ENCODE measurements around the gene SNX1.
"Not testable (repeated sequence)": the region's sequence is repeated elsewhere in the genome, so short reads cannot be mapped to it uniquely, and the experiment has no call there.

The SNX1 gene

GRCh38 chr15:64117759-64118487 is 22.1 kb downstream of the SNX1 start:
- Histone ChIP-seq H3K27ac (ENCODE audit: poor library complexity, severe bottlenecking) (no peak overlapping the region), H3K36me3 (ENCODE audit: low read depth) (peaks cover 96% of the 10 kb centered on the region), H3K4me1 (ENCODE audit: insufficient read depth, poor library complexity, severe bottlenecking) (no peaks in the 10 kb centered on the region), H3K4me3 (ENCODE audit: severe bottlenecking) (no peak overlapping the region), H3K9me3 (ENCODE audit: severe bottlenecking) (no peaks in the 10 kb centered on the region), H3K27me3 (ENCODE audit: insufficient read depth, poor library complexity, severe bottlenecking) (no peaks in the 10 kb centered on the region)
- DNase-seq (ENCODE audit: low spot score), result no peak
- no peak for ATAC-seq (ENCODE audit: low read depth)
- no peak for TF ChIP-seq CTCF (IDR thresholded peaks at IDR 0.05; ENCODE audit: poor library complexity, severe bottlenecking)

DNA sequence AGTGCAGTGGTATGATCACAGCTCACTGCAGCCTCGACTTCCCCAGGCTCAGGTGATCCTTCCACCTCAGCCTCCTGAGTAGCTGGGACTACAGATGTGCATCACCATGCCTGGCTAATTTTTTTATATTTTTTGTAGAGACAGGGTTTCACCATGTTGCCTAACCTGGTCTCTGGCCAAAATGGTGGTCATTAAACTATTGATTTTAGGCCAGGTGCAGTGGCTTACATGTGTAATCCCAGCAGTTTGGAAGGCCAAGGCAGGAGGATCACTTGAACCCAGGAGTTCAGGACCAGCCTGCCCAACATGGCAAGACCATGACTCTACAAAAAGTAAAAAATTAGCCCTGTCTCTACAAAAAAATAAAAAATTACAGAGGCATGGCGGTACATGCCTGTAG is 24.5 kb downstream of the SNX1 start:
- not testable (repeated sequence) for H3K27ac ChIP-seq (ENCODE audit: poor library complexity, severe bottlenecking); H3K9me3 ChIP-seq (ENCODE audit: severe bottlenecking); H3K27me3 ChIP-seq (ENCODE audit: insufficient read depth, poor library complexity, severe bottlenecking); ATAC-seq (ENCODE audit: low read depth); DNase-seq (ENCODE audit: low spot score); H3K4me1 ChIP-seq (ENCODE audit: insufficient read depth, poor library complexity, severe bottlenecking); H3K4me3 ChIP-seq (ENCODE audit: severe bottlenecking)
- H3K36me3 ChIP-seq (ENCODE audit: low read depth), result peaks cover 82% of the 10 kb centered on the region

DNA sequence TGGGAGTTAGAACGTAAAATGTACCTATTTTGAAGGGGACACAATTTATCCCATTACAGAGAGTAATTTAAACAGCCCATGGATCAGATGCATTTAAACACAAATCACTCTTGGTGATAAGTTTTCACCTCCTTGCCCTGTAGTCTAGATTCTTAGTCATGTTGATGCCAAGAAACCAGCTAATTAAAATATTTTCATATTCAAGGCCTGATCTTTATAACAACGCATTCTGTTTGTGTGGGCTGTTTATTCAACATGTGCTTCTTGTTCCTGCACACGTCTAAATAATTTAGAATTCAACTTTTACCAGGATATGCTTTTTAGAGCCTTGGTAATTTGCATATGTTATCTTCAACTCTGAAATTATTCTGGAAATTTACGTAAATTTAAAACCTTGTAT is 25.8 kb downstream of the SNX1 start:
- no peak overlapping the region for H3K27ac ChIP-seq (ENCODE audit: poor library complexity, severe bottlenecking)
- H3K4me1 ChIP-seq (ENCODE audit: insufficient read depth, poor library complexity, severe bottlenecking), result no peaks in the 10 kb centered on the region
- no peaks in the 10 kb centered on the region for H3K27me3 ChIP-seq (ENCODE audit: insufficient read depth, poor library complexity, severe bottlenecking)
- H3K36me3 ChIP-seq (ENCODE audit: low read depth), result peaks cover 80% of the 10 kb centered on the region
- TF ChIP-seq CTCF (IDR thresholded peaks at IDR 0.05; ENCODE audit: poor library complexity, severe bottlenecking), result no peak
- no peaks in the 10 kb centered on the region for H3K9me3 ChIP-seq (ENCODE audit: severe bottlenecking)
- H3K4me3 ChIP-seq (ENCODE audit: severe bottlenecking), result no peak overlapping the region
- ATAC-seq (ENCODE audit: low read depth), result no peak
- no peak for DNase-seq (ENCODE audit: low spot score)

- Histone ChIP-seq H3K27ac (ENCODE audit: poor library complexity, severe bottlenecking) (no peak overlapping the region), H3K9me3 (ENCODE audit: severe bottlenecking) (no peaks in the 10 kb centered on the region), H3K4me1 (ENCODE audit: insufficient read depth, poor library complexity, severe bottlenecking) (no peaks in the 10 kb centered on the region), H3K27me3 (ENCODE audit: insufficient read depth, poor library complexity, severe bottlenecking) (no peaks in the 10 kb centered on the region), H3K4me3 (ENCODE audit: severe bottlenecking) (no peak overlapping the region), H3K36me3 (ENCODE audit: low read depth) (peaks cover 80% of the 10 kb centered on the region)
- DNase-seq (ENCODE audit: low spot score), result no peak
- no peak for TF ChIP-seq CTCF (IDR thresholded peaks at IDR 0.05; ENCODE audit: poor library complexity, severe bottlenecking)
- ATAC-seq (ENCODE audit: low read depth), result no peak
Measured at GRCh38 chr15:64122444-64122843, 26.7 kb downstream of the SNX1 start.

DNA sequence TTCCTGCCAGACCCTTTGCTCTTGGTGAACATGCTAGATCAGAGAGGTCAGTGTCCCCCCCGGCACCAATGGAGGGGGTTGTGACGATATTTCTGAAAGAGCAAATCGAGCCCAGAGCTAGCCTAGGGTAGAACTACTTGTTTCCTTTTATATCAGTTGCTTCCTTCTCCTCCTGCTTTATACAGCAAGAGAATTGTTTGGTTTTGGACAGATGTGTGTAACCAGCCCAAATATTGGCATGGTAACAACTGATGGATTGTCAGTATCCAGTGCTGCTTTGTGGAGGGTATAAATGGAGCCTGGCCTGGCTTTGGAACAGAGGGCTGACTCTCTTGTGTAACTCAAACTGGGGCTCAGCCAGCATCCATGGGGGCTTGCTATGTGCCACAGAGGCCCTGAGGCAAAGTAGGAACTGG is 27.2 kb downstream of the SNX1 start:
- Histone ChIP-seq H3K27ac (ENCODE audit: poor library complexity, severe bottlenecking) (no peak overlapping the region), H3K27me3 (ENCODE audit: insufficient read depth, poor library complexity, severe bottlenecking) (no peaks in the 10 kb centered on the region), H3K36me3 (ENCODE audit: low read depth) (peaks cover 80% of the 10 kb centered on the region), H3K9me3 (ENCODE audit: severe bottlenecking) (no peaks in the 10 kb centered on the region), H3K4me1 (ENCODE audit: insufficient read depth, poor library complexity, severe bottlenecking) (no peaks in the 10 kb centered on the region), H3K4me3 (ENCODE audit: severe bottlenecking) (no peak overlapping the region)
- no peak for DNase-seq (ENCODE audit: low spot score)
- ATAC-seq (ENCODE audit: low read depth), result no peak
- no peak for TF ChIP-seq CTCF (IDR thresholded peaks at IDR 0.05; ENCODE audit: poor library complexity, severe bottlenecking)
